ENCODE data around the gene TBC1D19.
"Not testable (repeated sequence)": the region's sequence is repeated elsewhere in the genome, so short reads cannot be mapped to it uniquely, and the experiment has no call there.

Gene TBC1D19

DNA sequence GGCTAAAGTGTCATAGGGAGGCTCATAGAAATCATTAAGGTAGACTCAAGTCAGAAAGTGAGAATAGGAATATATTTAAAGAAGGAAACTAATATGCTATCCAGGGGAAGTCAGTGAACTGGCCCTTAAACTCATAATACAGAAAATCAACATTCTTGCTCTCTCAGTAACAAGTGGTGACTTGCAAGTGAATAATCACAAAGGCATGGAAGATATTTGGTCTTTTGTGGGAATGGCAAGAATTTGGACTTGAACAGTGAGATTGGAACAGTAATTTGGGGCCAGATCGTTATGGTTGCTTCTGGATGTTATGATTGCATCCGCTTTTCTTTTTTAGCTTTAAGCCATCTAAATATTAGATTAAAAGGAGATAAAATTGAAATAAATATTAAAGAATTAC is 103.8 kb downstream of the TBC1D19 start:
- DNase-seq, result no peak

- no peak for DNase-seq
Observed at GRCh38 chr4:26690506-26690905, 106.6 kb downstream of the TBC1D19 start.

DNA sequence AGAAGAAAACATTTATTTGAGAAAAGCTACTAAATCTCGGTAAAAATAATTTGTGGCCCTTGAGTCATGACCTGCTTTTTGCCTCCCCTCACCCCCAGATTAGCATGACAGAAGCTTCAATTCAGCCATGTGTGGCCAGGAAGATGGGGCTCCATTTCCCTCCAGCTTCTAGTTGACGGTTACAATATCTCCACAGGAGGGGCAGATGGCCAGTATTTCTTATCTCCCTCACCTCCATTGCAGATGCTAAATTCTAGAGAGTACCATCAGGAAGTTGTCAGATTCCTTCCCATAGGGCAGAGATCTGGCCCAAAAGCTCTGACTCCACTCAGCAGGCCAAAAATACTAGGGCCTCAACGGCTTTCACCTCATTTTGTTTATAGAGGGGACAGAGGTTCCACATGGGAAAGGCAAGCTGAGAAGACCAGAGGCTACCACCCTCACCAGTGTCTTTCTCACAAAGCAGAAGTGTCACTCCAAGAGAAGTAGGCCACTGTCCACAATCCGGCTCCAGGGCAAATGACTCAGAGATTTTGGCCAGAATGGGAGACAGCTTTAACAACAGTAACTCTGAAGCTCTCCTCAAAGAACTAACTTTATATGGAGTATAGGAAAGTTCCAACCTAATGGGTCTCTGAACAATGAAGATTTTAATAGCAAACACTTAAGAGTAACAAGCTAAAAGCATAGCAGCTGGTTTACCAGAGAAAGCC is 108.3 kb downstream of the TBC1D19 start:
- no peak for DNase-seq

DNA sequence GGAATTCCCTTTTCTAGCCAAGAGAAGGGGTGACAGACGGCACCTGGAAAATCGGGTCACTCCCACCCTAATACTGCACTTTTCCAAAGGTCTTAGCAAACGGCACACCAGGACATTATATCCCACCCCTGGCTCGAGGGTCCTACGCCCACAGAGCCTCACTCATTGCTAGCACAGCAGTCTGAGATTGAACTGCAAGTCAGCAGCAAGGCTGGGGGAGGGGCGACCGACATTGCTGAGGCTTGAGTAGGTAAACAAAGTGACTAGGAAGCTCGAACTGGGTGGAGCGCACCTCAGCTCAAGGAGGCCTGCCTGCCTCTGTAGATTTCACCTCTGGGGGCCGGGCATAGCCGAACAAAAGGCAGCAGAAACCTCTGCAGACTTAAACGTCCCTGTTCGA is 110.2 kb downstream of the TBC1D19 start:
- DNase-seq, result not testable (repeated sequence)

GRCh38 chr4:26700110-26700509 is 116.2 kb downstream of the TBC1D19 start:
- no peak for DNase-seq

DNA sequence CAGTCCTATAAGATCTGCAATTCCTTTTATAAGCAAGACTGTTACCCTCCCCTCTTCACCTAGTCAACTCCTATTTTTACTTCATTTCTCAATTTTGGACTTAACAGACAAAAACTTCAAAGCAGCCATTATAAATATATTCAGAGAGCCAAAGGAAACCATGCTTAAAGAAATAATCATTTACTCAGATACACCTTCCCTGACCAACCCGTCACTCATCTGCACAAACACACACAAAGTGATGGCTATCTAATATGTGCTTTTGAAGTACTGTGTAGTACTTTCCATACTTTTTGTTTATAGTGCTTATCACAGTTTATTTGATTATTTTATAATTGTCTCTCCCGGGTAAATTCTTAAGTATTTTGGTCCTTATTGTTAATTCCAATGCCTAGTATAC is 117.2 kb downstream of the TBC1D19 start:
- no peak for DNase-seq

- no peak for DNase-seq
Observed at GRCh38 chr4:26701786-26702227, 117.9 kb downstream of the TBC1D19 start.

- DNase-seq, result no peak
Observed at GRCh38 chr4:26707342-26707741, 123.5 kb downstream of the TBC1D19 start.

DNA sequence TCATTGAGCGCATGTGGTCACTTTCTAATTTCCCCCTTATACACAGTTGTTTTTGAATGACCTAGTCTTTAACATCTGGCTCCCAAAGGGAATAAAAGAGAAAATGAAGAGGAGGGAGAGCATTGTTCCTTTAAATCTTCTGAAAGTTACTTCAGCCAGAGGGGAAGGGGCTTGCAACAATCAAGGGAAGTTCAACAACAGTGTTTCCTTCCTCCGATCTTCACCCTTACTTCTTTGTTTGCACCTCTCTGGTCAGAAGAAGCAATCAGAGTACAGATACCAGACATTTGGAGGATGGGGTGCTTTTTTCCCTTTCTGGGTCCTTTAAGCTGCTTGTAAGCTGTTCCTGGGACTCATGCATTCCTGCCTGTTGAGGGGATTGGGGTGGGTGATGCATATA is 125.4 kb downstream of the TBC1D19 start:
- DNase-seq, result no peak

DNA sequence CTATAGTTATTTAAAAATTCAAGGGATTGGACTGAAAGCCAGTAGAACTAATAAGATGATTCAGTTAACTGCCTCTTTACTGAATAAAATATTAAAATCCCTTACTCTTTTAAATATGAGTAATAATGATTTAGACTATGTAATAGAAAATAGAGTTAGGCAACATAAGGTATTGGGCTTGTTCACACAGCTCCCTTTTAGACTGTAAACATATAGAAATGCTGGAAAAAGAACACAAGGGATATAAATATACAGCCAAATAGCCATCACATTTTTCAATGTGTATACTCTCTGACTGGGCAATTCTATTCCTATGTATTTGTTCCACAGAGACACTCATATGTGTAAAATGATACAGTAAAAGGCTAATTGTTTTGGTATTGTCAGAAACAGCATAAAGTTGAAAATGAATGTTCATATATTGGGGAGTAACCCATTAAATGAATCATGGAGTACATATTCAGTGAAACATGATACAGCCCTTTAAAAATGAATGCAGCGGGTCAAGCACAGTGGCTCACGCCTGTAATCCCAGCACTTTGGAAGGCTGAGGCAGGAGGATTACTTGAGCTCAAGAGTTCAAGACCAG is 129.8 kb downstream of the TBC1D19 start:
- DNase-seq, result no peak

GRCh38 chr4:26715636-26716242 is 131.9 kb downstream of the TBC1D19 start:
- DNase-seq, result no peak

DNA sequence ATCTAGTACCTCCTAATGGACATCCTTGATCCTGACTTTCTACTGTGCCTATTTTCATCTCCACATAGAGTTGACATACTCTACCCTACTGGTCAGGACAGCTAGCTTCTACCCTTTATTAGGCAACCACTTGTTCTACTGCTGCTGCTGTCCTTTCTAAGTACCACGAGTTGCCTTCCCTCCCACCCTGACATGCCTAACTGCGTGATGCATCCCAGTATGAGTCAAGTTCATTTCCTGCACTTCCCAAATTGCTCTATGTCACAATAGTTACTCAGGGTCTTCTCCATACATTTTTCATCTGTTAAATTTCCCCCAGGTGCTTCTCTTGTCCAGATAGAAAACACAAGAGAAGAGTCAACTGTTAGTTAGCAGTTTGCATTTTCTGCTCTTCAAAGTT is 133.4 kb downstream of the TBC1D19 start:
- no peak for DNase-seq

GRCh38 chr4:26719954-26720552 is 136.2 kb downstream of the TBC1D19 start:
- DNase-seq, result peak; percentile 48

- DNase-seq, result no peak
Observed at GRCh38 chr4:26721685-26722084, 137.8 kb downstream of the TBC1D19 start.

DNA sequence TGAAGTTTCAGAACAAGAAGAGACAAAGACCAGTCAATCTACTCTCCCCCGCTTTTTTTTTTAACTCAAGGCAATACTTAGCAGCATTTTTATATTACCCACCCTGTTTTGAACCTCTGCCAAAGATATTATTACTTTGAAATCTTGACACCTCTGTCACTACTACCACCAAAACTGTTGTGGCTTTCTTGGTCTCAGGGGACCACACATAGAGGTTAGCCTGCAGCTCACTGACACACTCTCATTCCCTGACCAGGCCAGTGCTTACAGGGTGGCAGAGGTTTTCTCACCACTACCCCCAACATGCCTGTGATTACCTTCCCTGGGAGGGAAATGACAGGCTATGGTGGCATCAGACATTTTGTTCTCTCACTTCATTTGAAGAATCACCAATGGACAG is 139.3 kb downstream of the TBC1D19 start:
- no peak for DNase-seq

DNA sequence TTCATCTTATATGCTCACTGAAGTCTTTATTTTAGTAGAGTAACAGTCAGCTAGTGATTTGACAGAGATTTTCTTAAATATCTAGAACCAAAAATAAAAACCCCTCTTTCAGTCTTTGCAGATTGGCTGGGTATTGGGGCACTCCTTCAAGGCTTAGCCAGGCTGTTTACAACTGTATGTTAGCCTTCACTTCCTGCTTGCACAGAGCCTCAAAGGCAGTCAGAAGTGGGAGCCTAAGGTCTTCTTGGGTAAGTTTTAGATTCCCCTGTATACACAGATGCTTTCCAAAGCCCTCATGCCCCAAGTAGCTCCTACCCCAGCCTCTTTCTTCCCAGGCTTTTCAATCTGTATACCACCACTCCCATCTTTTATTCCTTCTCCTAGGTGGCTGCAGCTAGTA is 140.7 kb downstream of the TBC1D19 start:
- no peak for DNase-seq

DNA sequence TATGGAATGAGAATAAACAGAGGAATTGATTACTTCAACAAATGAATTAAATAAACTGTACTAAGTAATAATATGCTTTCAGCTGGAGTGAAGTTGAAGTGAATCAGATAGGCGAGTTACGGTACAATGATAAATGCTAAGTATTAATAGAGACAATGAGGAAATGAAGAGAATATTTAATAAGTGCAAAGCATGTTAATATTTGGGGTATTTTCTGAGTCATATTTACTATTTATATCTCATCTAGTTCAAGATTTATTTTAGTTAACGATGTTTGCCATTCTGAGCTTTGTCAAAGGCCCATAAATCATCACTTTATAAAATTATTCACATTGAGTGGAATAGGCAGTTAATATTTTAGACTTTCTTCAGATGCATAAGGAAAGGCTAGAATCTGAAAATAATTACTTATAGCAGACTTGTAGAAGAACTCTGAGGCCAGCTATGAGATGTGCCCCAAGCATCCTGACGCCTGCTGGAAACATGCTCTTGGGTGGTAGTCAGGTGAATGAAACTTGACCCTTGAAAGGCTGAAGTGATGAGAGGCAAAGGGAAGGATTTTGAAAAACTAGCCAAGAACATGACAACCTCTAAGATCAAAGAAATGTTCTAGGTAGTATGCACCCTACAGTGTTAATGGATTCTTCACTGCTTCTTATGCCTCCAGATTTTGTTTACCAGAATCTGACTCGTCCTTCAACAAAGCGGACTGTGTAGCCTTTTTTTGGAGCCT is 142.9 kb downstream of the TBC1D19 start:
- DNase-seq, result no peak

DNA sequence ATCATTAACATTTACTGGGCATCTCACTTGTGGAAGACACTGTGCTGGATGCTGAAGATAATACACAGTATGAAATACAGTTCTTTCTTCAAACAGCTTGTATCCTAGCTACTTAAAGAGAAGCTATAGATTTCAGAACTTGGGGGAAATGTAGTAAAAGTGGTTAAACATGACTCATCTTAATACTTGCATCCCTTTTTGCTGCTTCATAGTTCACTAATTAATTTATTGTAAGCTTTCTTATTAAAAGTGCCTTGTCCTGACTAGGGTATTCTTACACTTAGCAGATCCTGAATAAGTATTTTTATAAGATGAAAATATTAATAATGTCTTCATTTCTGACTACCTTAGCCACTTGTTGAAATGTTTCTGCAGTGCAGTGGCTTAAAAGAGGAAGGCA is 144.0 kb downstream of the TBC1D19 start:
- DNase-seq, result no peak

GRCh38 chr4:26729027-26729426 is 145.1 kb downstream of the TBC1D19 start:
- no peak for DNase-seq

DNA sequence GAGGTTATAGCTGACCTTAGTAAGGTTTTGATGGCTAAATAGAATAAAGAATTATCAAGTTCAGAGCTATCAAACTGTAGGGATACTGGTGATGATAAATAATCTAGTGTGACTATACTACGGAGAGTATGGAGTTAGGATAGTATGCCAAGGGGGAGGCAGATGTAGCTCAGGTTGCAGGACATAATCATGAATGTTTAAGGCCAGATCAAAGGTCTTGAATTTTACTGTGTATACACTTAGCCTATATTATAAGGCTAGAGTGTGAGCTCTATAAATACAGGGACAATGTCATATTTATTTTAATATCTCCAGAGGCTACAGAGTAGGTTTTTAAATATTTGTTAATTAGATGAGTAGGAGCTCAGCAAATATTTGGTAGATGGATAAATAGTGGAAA is 145.7 kb downstream of the TBC1D19 start:
- DNase-seq, result no peak

DNA sequence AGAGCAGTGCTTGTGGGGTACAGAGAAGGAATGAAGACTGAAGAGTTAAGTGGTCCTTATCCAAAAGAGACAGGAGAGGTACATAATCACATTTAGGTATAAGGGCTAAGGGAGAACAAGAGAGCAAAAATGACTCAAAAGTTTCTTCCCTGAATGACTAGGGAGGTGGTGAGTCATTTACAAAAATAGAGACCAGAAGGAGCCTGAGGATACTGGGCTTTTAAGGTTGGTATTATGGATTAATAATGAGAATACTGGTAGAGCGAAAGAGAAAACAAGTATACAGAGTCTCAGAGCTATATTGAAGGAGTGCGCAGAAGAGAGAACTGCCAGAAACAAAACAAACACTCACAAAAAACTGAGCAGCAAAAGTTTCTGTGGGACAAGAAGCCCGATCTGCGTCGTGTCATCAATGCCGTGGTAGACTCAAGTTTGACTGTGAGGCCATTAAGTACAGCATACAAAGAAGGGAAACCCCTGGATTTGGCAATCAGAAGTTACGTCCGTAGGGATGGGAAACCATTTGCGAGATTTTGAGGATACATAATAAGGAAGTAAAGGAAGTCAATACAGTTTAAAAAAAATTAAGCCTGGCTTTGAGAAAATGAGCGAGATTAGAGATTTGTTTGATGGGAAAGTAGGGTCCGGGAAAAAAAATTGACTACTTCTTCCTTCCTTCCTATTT is 147.6 kb downstream of the TBC1D19 start:
- DNase-seq, result no peak

GRCh38 chr4:26732356-26732755 is 148.5 kb downstream of the TBC1D19 start:
- DNase-seq, result no peak

DNA sequence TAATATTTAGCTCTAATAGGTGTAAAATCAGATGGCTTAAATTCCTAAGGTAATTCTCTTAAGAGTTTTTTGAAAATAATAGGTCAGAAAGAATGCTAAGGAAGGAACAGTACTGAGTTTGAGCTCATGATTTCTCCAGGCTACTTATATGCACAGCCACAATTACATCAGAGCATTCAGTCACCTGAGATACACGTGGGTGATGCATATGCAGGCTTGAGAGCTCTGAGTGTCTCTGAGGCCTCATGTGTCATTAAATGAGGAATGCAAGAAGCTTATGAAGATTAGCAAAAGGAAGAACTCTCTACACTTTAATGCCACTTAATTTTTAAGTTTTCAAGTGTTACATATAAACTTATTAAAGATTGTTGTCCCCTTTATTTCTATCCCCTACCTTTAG is 152.7 kb downstream of the TBC1D19 start:
- DNase-seq, result no peak

Measured in NCI-H1092 treated with DMSO at 0.1 percent for 48 hours (cell line).